ENCODE measurements around the gene TBL1XR1.
"Not testable (repeated sequence)": the region's sequence is repeated elsewhere in the genome, so short reads cannot be mapped to it uniquely, and the experiment has no call there.

TBL1XR1 gene

GRCh38 chr3:177005718-177006405 is 191.4 kb downstream of the TBL1XR1 start:
- no peak for DNase-seq

GRCh38 chr3:177000159-177000558 is 197.1 kb downstream of the TBL1XR1 start:
- not testable (repeated sequence) for DNase-seq

- no peak for DNase-seq
Measured at GRCh38 chr3:176995946-176996345, 201.3 kb downstream of the TBL1XR1 start.

GRCh38 chr3:176994891-176995781 is 202.1 kb downstream of the TBL1XR1 start:
- no peak for DNase-seq

GRCh38 chr3:176994393-176994792 is 202.9 kb downstream of the TBL1XR1 start:
- no peak for DNase-seq

GRCh38 chr3:176992978-176993377 is 204.3 kb downstream of the TBL1XR1 start:
- DNase-seq: no peak

GRCh38 chr3:176992565-176992964 is 204.7 kb downstream of the TBL1XR1 start:
- no peak for DNase-seq

- no peak for DNase-seq
Measured at GRCh38 chr3:176988795-176989194, 208.5 kb downstream of the TBL1XR1 start.

- no peak for DNase-seq
Measured at GRCh38 chr3:176987901-176988650, 209.2 kb downstream of the TBL1XR1 start.

- DNase-seq: no peak
Measured at GRCh38 chr3:176978441-176978840, 218.8 kb downstream of the TBL1XR1 start.

- no peak for DNase-seq
Measured at GRCh38 chr3:176977331-176977730, 220.0 kb downstream of the TBL1XR1 start.

GRCh38 chr3:176976586-176976985 is 220.7 kb downstream of the TBL1XR1 start:
- DNase-seq: no peak

- DNase-seq: no peak
Measured at GRCh38 chr3:176974279-176974678, 223.0 kb downstream of the TBL1XR1 start.

GRCh38 chr3:176971613-176972174 is 225.6 kb downstream of the TBL1XR1 start:
- DNase-seq: no peak

- DNase-seq: no peak
Measured at GRCh38 chr3:176970770-176971169, 226.5 kb downstream of the TBL1XR1 start.

- DNase-seq: no peak
Measured at GRCh38 chr3:176969506-176969905, 227.8 kb downstream of the TBL1XR1 start.
